ENCODE results near the gene C1QTNF9B. TPM values are rescaled to one million over a fixed set of nuclear protein-coding genes. Genes with fewer than 3 reads are reported as not detected.

Gene C1QTNF9B
- total RNA-seq, 2 experiments from 2014 or later = not detected

GRCh38 chr13:23865026-23865425, 32.3 kb downstream of the C1QTNF9B start:
- Histone ChIP-seq H2AFZ (ENCODE audit: low read length) (no peak overlapping the region), H3K27ac (ENCODE audit: low read depth, low read length, poor library complexity, severe bottlenecking) (no peak overlapping the region), H3K9me2 (ENCODE audit: insufficient read depth, low read length) (no peaks in the 10 kb centered on the region), H3K9me3 (ENCODE audit: low read length) (no peaks in the 10 kb centered on the region), H3K79me2 (ENCODE audit: insufficient read depth, low read depth, low read length) (no peaks in the 10 kb centered on the region), H4K20me1 (ENCODE audit: insufficient read depth, low read length) (no peaks in the 10 kb centered on the region), H3K36me3 (ENCODE audit: insufficient read depth, low read length) (peaks cover 5% of the 10 kb centered on the region; the same call in 1 of the 2 replicates), H3K4me2 (ENCODE audit: low read length) (no peak overlapping the region), H3K4me3 (ENCODE audit: low read depth, low read length, poor library complexity, severe bottlenecking) (no peak overlapping the region), H3K4me1 (ENCODE audit: insufficient read depth, low read length, poor library complexity, severe bottlenecking) (no peaks in the 10 kb centered on the region)
- intact Hi-C loops (cut with micrococcal nuclease; ENCODE audit: unreplicated experiment) = no loop called here
- no peak for DNase-seq (ENCODE audit: low spot score)
- CTCF ChIA-PET (ENCODE audit: unreplicated experiment) = no interaction called here
- POLR2A ChIA-PET = no interaction called here
- TF ChIP-seq EZH2phosphoT487 (IDR thresholded peaks at IDR 0.05; ENCODE audit: borderline replicate concordance, low read depth, low read length) (no peak), CTCF (conservative IDR thresholded peaks at IDR 0.05; ENCODE audit: low read length) (no peak)
- no TSS peak for BruUV-seq (replicated peaks)

DNA sequence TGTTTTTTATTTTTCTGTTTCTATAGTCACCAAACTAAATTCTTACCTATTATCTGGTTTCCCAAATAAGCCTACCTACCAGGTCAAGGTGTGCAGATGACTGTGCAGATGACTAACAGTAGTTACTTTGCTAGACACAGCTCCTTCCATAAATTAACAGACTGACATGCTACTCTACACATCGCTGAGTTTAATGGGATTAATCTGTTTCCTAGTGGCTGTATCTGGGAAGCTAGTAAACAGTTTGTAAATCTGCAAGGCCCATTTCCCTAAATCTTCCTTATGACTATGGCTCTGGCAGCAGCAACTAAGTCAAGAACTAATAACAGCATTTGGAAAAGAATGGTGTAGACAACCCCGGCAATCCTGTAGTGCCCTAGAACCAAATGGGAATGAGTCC, 36.0 kb downstream of the C1QTNF9B start:
- no peak for TF ChIP-seq CTCF (conservative IDR thresholded peaks at IDR 0.05; ENCODE audit: low read length)
- TF ChIP-seq EZH2phosphoT487 (IDR thresholded peaks at IDR 0.05; ENCODE audit: borderline replicate concordance, low read depth, low read length) = no peak
- H3K27ac ChIP-seq (ENCODE audit: low read depth, low read length, poor library complexity, severe bottlenecking) = no peak overlapping the region
- H3K4me1 ChIP-seq (ENCODE audit: insufficient read depth, low read length, poor library complexity, severe bottlenecking) = peaks cover 2% of the 10 kb centered on the region
- POLR2A ChIA-PET = interaction anchor here (0.6 to 1.9 kb wide), 3 partner anchors 11 to 499 kb away, joined by 3 to 4 read pairs (median 3); no protein-coding TSS in a partner anchor
- intact Hi-C loops (cut with micrococcal nuclease; ENCODE audit: unreplicated experiment) = no loop called here
- CTCF ChIA-PET (ENCODE audit: unreplicated experiment) = no interaction called here
- BruUV-seq (replicated peaks) = no TSS peak
- no peaks in the 10 kb centered on the region for H3K79me2 ChIP-seq (ENCODE audit: insufficient read depth, low read depth, low read length)
- H3K4me2 ChIP-seq (ENCODE audit: low read length) = no peak overlapping the region
- H3K9me3 ChIP-seq (ENCODE audit: low read length) = 0 out of 2 replicates have a peak, but pooled peaks cover 5% of the 10 kb centered on the region
- H4K20me1 ChIP-seq (ENCODE audit: insufficient read depth, low read length) = no peaks in the 10 kb centered on the region
- peaks cover 17% of the 10 kb centered on the region for H3K36me3 ChIP-seq (ENCODE audit: insufficient read depth, low read length)
- no peaks in the 10 kb centered on the region for H3K9me2 ChIP-seq (ENCODE audit: insufficient read depth, low read length)
- DNase-seq (ENCODE audit: low spot score) = no peak
- H2AFZ ChIP-seq (ENCODE audit: low read length) = no peak overlapping the region
- H3K4me3 ChIP-seq (ENCODE audit: low read depth, low read length, poor library complexity, severe bottlenecking) = no peak overlapping the region

GRCh38 chr13:23859904-23860303, 37.4 kb downstream of the C1QTNF9B start:
- peaks cover 20% of the 10 kb centered on the region for H3K36me3 ChIP-seq (ENCODE audit: insufficient read depth, low read length)
- BruUV-seq (replicated peaks) = no TSS peak
- ChIA-PET CTCF (ENCODE audit: unreplicated experiment) (interaction anchor here (1.3 kb wide), 1 partner anchor 11 kb away, joined by 3 read pairs; no protein-coding TSS in a partner anchor), POLR2A (no interaction called here)
- H3K4me1 ChIP-seq (ENCODE audit: insufficient read depth, low read length, poor library complexity, severe bottlenecking) = peaks cover 5% of the 10 kb centered on the region
- no peaks in the 10 kb centered on the region for H3K79me2 ChIP-seq (ENCODE audit: insufficient read depth, low read depth, low read length)
- H3K9me2 ChIP-seq (ENCODE audit: insufficient read depth, low read length) = no peaks in the 10 kb centered on the region
- no peak overlapping the region for H3K4me3 ChIP-seq (ENCODE audit: low read depth, low read length, poor library complexity, severe bottlenecking)
- H4K20me1 ChIP-seq (ENCODE audit: insufficient read depth, low read length) = no peaks in the 10 kb centered on the region
- H3K27ac ChIP-seq (ENCODE audit: low read depth, low read length, poor library complexity, severe bottlenecking) = no peak overlapping the region
- intact Hi-C loops (cut with micrococcal nuclease; ENCODE audit: unreplicated experiment) = no loop called here
- H3K9me3 ChIP-seq (ENCODE audit: low read length) = 0 out of 2 replicates have a peak, but pooled peaks cover 5% of the 10 kb centered on the region
- TF ChIP-seq EZH2phosphoT487 (IDR thresholded peaks at IDR 0.05; ENCODE audit: borderline replicate concordance, low read depth, low read length) (no peak), CTCF (conservative IDR thresholded peaks at IDR 0.05; ENCODE audit: low read length) (no peak)
- H3K4me2 ChIP-seq (ENCODE audit: low read length) = no peak overlapping the region
- DNase-seq (ENCODE audit: low spot score) = no peak
- no peak overlapping the region for H2AFZ ChIP-seq (ENCODE audit: low read length)

All from OCI-LY7 (cell line).